Lung (tissue), 12 donors: ENCODE measurements around the gene OGG1. TPM values are rescaled to one million over a fixed set of nuclear protein-coding genes. Genes with fewer than 3 reads are reported as not detected.
A peak's percentile ranks its signal among the peaks of the same experiment; 100 is the strongest.

Experiments used
- ATAC-seq: fragments of 200-7000 bp; cut with Tn5 transposase; one replicate; pipeline ENCODE4 v1.9.1; 2020; ENCODE audit warnings: moderate number of reproducible peaks; ENCODE audit not compliant: insufficient read depth, low FRiP score
- DNase-seq, 3 donors: peaks; one replicate each; pipeline ENCODE4 v3.0.0-alpha.2; 2013 to 2017
- H3K27ac ChIP-seq, 2 donors: one replicate each; pipeline ENCODE4 v1.5.1; 2013; ENCODE audit warnings: mild to moderate bottlenecking in 2 of 2, moderate library complexity in 2 of 2, control low read depth in 1 of 2, inconsistent platforms in 1 of 2, low read depth in 1 of 2, low read length in 1 of 2
- H3K27me3 ChIP-seq, 3 donors: one replicate each; pipeline ENCODE4 v1.5.1; 2013; ENCODE audit warnings: low read length in 2 of 3; ENCODE audit not compliant: control insufficient read depth in 3 of 3, insufficient read depth in 3 of 3
- H3K36me3 ChIP-seq, 4 donors: one replicate each; pipeline ENCODE4 v1.5.1; 2013; ENCODE audit warnings: low read length in 4 of 4, mild to moderate bottlenecking in 1 of 4, moderate library complexity in 1 of 4; ENCODE audit not compliant: control insufficient read depth in 4 of 4, insufficient read depth in 4 of 4
- H3K4me1 ChIP-seq, 5 donors: one replicate each; pipeline ENCODE4 v1.5.1; 2013; ENCODE audit warnings: low read length in 5 of 5, mild to moderate bottlenecking in 2 of 5, moderate library complexity in 1 of 5; ENCODE audit not compliant: control insufficient read depth in 5 of 5, insufficient read depth in 5 of 5
- H3K4me3 ChIP-seq: one replicate; pipeline ENCODE4 v1.5.1; 2013; ENCODE audit warnings: mild to moderate bottlenecking, control low read depth, moderate library complexity
- H3K9ac ChIP-seq, 2 donors: one replicate each; pipeline ENCODE4 v1.5.1; 2013; ENCODE audit warnings: low read length in 2 of 2, control low read depth in 1 of 2; ENCODE audit not compliant: insufficient read depth in 1 of 2
- H3K9me3 ChIP-seq, 4 donors: one replicate each; pipeline ENCODE4 v1.5.1; 2013; ENCODE audit warnings: low read length in 3 of 4, mild to moderate bottlenecking in 1 of 4, moderate library complexity in 1 of 4; ENCODE audit not compliant: control insufficient read depth in 4 of 4, insufficient read depth in 3 of 4
- CTCF ChIP-seq: IDR thresholded peaks from 2 replicates; pipeline ENCODE4 v1.5.1; 2012; ENCODE audit warnings: mild to moderate bottlenecking; ENCODE audit errors: control extremely low read depth, extremely low read depth
- WGBS, 2 donors: extraction: QIAGEN DNeasy Blood & Tissue Kit; methylation state at CpG; one replicate each; pipeline ENCODE4 v1.1.7; 2013; 5-methylcytosine and 5-hydroxymethylcytosine counted together
- polyA plus RNA-seq, 2 donors: library from polyadenylated mRNA; stranded (reverse); fragments of 200-250 nt; gene quantifications; one replicate each; pipeline ENCODE4 v1.2.1, GENCODE V29; 2013
- total RNA-seq, 2 donors: library from RNA; depleted of rRNA in 1 of 2; stranded (reverse); fragments of >200 nt in 1 of 2; gene quantifications; one replicate each; pipeline ENCODE4 v1.2.1, GENCODE V29; 2014 to 2021
- donor health status: control.
- donor health status: control.
- donor health status: Bipolar disorder and iron deficiency.
- donor health status: healthy.
- donor health status: DM: yes; HTN: yes; CAD: no.

OGG1 gene
- total and polyA plus RNA-seq, 4 donors, result 13.2 to 31.2 (median 23.3) TPM

DNA sequence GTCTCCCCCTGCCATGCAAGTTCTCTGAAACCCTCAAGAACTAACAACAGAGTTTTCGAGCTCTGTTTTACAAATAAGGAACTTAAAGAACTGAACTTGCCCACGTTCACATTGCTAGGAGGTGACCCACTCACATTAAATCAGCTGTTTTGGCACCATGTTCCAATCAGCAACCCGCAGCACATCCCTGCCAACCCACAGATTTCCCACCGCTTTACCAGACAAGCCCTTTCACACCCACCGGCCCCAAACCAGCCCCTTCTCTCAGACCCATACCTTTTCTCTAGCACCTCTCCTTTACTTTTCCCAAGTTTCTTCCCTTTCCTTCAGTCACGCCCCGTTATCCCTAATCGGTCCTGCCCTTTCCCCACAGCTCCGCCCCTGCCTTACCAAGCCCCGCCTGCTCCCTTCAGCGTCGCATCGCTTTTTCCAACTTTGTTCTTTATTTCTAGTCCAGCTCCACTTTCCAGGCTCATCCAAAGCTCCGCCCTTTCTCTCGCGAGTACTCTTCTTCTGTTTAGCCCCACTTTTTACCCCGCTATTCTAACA lies 19.0 kb upstream of the OGG1 start:
- peak overlapping the region; percentile 81 to 85 for H3K27ac ChIP-seq
- peak overlapping the region; percentile 38 for H3K4me3 ChIP-seq
- peaks cover 6 to 19% (median 14%) of the 10 kb centered on the region in 5 donors for H3K4me1 ChIP-seq
- H3K9me3 ChIP-seq, result no peaks in the 10 kb centered on the region
- H3K9ac ChIP-seq, result no peak overlapping the region
- H3K27me3 ChIP-seq, result no peaks in the 10 kb centered on the region
- H3K36me3 ChIP-seq, result peaks cover 0 to 10% (median 8%) of the 10 kb centered on the region in 4 donors
- DNase-seq, result no peak
- 1 to 2% methylated on average over 16 to 17 of the region's 17 CpGs for WGBS, 2 donors
- peak; percentile 55 for ATAC-seq
- TF ChIP-seq CTCF, result no peak

- Histone ChIP-seq H3K4me3 (peak within 1 kb of the TSS; percentile 93), H3K36me3 (peaks cover 0 to 11% (median 10%) of the 10 kb centered on the region in 4 donors), H3K9me3 (no peaks in the 10 kb centered on the region), H3K4me1 (peaks cover 8 to 19% (median 14%) of the 10 kb centered on the region in 5 donors), H3K9ac (peak within 1 kb of the TSS; percentile 55 to 57), H3K27ac (peak within 1 kb of the TSS; percentile 99), H3K27me3 (no peaks in the 10 kb centered on the region)
- peak; percentile 99 to 100 (median 100) for DNase-seq
- WGBS, 2 donors, result 0 to 1% methylated on average over 79 to 88 of the region's 88 CpGs
- ATAC-seq, result peak; percentile 97
- TF ChIP-seq CTCF, result no peak
Measured at GRCh38 chr3:9731206-9732079, 18.3 kb upstream of the OGG1 start, which contains the start of gene BRPF1. Gene BRPF1 (plus strand): TSS chr3:9731735. CDS start chr3:9734141, 2,406 bp downstream.

- H3K27me3 ChIP-seq, result no peaks in the 10 kb centered on the region
- 1% methylated on average over 36 to 41 of the region's 41 CpGs for WGBS, 2 donors
Measured at GRCh38 chr3:9732080-9732739, 17.5 kb upstream of the OGG1 start.

More at GRCh38 chr3:9732080-9732739, 17.5 kb upstream of the OGG1 start:
- Histone ChIP-seq H3K36me3 (peaks cover 2 to 17% (median 16%) of the 10 kb centered on the region in 4 donors), H3K9me3 (no peaks in the 10 kb centered on the region), H3K27ac (peak overlapping the region; percentile 99), H3K4me3 (peak overlapping the region; percentile 93), H3K4me1 (peaks cover 8 to 19% (median 14%) of the 10 kb centered on the region in 5 donors), H3K9ac (peak overlapping the region; percentile 55 to 57)
- DNase-seq (peak in 1 of 3 donors; percentile 20), ATAC-seq (no peak)
- no peak for TF ChIP-seq CTCF
